Measurements from ENCODE around the gene PBX4. TPM values are rescaled to one million over a fixed set of nuclear protein-coding genes. Genes with fewer than 3 reads are reported as not detected.
A peak's percentile ranks its signal among the peaks of the same experiment; 100 is the strongest.

Gene PBX4
- total and polyA plus RNA-seq, 10 of the 15 experiments (the other 5 are each of a cell fraction or from before 2014, with no cell fraction given), result 0.18 to 17.3 (median 4.2) TPM

DNA sequence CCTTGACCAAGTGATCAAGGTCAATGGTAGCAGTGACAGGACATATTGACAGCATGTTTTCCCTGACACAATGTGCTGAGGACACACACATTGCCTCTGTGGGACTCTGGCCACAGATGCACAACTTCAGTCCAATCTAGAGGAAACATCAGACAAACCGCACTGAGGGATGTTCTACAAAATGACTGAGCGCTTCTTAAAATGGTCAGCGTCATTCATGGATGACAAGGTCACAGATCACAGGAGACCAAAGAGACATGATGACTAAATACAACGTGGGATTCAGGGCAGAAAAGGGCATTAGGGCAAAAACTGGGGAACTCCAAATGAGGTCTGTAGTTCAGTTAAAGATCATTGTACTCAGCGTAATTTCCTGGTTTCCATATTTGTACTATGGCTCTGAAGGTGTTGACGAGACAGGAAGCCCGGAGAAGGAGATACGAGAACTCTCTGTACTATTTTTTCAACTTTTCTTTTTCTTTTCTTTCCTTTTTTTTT, 20.6 kb downstream of the PBX4 start (continued):
- TF ChIP-seq ZNF687 (IDR thresholded peaks at IDR 0.05) (peak; percentile 92), MYB (IDR thresholded peaks at IDR 0.05; ENCODE audit: borderline replicate concordance, low read depth, low read length) (0 out of 2 replicates have a peak, but pooled peaks have one; percentile 50), ESRRA (IDR thresholded peaks at IDR 0.05; ENCODE audit: low read length) (peak; percentile 98), ATF7 (IDR thresholded peaks at IDR 0.05; ENCODE audit: low read depth) (peak; percentile 91)

GRCh38 chr19:19595171-19595701, 23.3 kb downstream of the PBX4 start:
- ChIA-PET CTCF (interaction anchor here (1.7 kb wide), 1 partner anchor 49 kb away, joined by 4 read pairs; the partner anchor contains the start of gene GMIP), SMC1A (ENCODE audit: uncharacterized antibody, unreplicated experiment) (interaction anchor here (1.2 kb wide), 1 partner anchor 20 kb away, joined by 3 read pairs; no protein-coding TSS in a partner anchor), RAD21 (ENCODE audit: unreplicated experiment) (interaction anchor here (0.7 to 1.3 kb wide), 3 partner anchors 20 to 67 kb away, joined by 3 to 4 read pairs (median 4); no protein-coding TSS in a partner anchor), POLR2A (no interaction called here)
- H3K9ac ChIP-seq (ENCODE audit: control insufficient read depth, insufficient read depth, low read length), result no peak overlapping the region; the same call in 1 of the 2 replicates
- DNase-seq (ENCODE audit: low read depth, low spot score) (no peak), FAIRE-seq (no peak), ATAC-seq (no peak)
- no peaks in the 10 kb centered on the region; the same call in 1 of the 2 replicates for H3K79me2 ChIP-seq (ENCODE audit: control insufficient read depth, insufficient read depth, low read length)
- in situ Hi-C loops (cut with MboI), result no loop called here
- intact Hi-C loops (cut with micrococcal nuclease; ENCODE audit: unreplicated experiment), result no loop called here
- no peak overlapping the region for H3K4me3 ChIP-seq
- H3K9me3 ChIP-seq (replicated peaks; ENCODE audit: control insufficient read depth, insufficient read depth, low read length), result no peaks in the 10 kb centered on the region
- 6% methylated on average over 8 of the region's 8 CpGs for WGBS (ENCODE audit: insufficient coverage, insufficient replicate concordance, low lambda C conversion rate, missing lambda C conversion rate)
- H2AFZ ChIP-seq (ENCODE audit: control insufficient read depth, low read depth, low read length), result no peak overlapping the region; the same call in 1 of the 2 replicates
- H3K36me3 ChIP-seq (ENCODE audit: control insufficient read depth in 2 of 2, insufficient read depth in 2 of 2, low read length in 1 of 2), result peaks cover 0 to 8% of the 10 kb centered on the region in 2 experiments; a peak in 2 of 4 replicates
- H3K27ac ChIP-seq (ENCODE audit: control insufficient read depth, insufficient read depth), result peak overlapping the region; percentile 36
- H3K27me3 ChIP-seq (replicated peaks in 1 of 2; ENCODE audit: control insufficient read depth in 2 of 2, insufficient read depth in 2 of 2, low read length in 1 of 2), result no peaks in the 10 kb centered on the region
- H3K4me1 ChIP-seq (ENCODE audit: control insufficient read depth, insufficient read depth, low read length), result peaks cover 57% of the 10 kb centered on the region
- no peaks in the 10 kb centered on the region for H4K20me1 ChIP-seq (ENCODE audit: control insufficient read depth, insufficient read depth)
- no peak overlapping the region; the same call in 1 of the 2 replicates for H3K4me2 ChIP-seq (ENCODE audit: control insufficient read depth, insufficient read depth)
- no TSS peak for BruUV-seq (replicated peaks)
- no peak for TF ChIP-seq SMC3 (IDR thresholded peaks at IDR 0.05; ENCODE audit: borderline replicate concordance, low read length)
- TF ChIP-seq RAD21 (IDR thresholded peaks at IDR 0.05; ENCODE audit: insufficient read depth, low read depth, low read length), result no peak
- TF ChIP-seq, protein P1, sequence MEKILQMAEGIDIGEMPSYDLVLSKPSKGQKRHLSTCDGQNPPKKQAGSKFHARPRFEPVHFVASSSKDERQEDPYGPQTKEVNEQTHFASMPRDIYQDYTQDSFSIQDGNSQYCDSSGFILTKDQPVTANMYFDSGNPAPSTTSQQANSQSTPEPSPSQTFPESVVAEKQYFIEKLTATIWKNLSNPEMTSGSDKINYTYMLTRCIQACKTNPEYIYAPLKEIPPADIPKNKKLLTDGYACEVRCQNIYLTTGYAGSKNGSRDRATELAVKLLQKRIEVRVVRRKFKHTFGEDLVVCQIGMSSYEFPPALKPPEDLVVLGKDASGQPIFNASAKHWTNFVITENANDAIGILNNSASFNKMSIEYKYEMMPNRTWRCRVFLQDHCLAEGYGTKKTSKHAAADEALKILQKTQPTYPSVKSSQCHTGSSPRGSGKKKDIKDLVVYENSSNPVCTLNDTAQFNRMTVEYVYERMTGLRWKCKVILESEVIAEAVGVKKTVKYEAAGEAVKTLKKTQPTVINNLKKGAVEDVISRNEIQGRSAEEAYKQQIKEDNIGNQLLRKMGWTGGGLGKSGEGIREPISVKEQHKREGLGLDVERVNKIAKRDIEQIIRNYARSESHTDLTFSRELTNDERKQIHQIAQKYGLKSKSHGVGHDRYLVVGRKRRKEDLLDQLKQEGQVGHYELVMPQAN (conservative IDR thresholded peaks at IDR 0.05), result no peak
- TF ChIP-seq BHLHE40 (IDR thresholded peaks at IDR 0.05; ENCODE audit: borderline replicate concordance in 1 of 2, low read depth in 2 of 2, low read length in 1 of 2), result peak in 1 of 2 experiments; percentile 32; a peak in 1 of 4 replicates
- TF ChIP-seq, protein P2, sequence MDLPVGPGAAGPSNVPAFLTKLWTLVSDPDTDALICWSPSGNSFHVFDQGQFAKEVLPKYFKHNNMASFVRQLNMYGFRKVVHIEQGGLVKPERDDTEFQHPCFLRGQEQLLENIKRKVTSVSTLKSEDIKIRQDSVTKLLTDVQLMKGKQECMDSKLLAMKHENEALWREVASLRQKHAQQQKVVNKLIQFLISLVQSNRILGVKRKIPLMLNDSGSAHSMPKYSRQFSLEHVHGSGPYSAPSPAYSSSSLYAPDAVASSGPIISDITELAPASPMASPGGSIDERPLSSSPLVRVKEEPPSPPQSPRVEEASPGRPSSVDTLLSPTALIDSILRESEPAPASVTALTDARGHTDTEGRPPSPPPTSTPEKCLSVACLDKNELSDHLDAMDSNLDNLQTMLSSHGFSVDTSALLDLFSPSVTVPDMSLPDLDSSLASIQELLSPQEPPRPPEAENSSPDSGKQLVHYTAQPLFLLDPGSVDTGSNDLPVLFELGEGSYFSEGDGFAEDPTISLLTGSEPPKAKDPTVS (IDR thresholded peaks at IDR 0.05; ENCODE audit: low read depth, low read length), result no peak
- no peak for TF ChIP-seq POLR2AphosphoS5 (IDR thresholded peaks at IDR 0.05; ENCODE audit: low read length)
- TF ChIP-seq BACH1 (IDR thresholded peaks at IDR 0.05; ENCODE audit: borderline replicate concordance), result no peak
- 0 out of 2 replicates have a peak, but pooled peaks have one; percentile 26 for TF ChIP-seq RAD51 (IDR thresholded peaks at IDR 0.05)
- no peak for TF ChIP-seq EZH2 (IDR thresholded peaks at IDR 0.05; ENCODE audit: borderline replicate concordance, control insufficient read depth, low read depth, low read length)
